GM21723 (cell line): Measurements from ENCODE around the gene F2RL3.
"Not testable (repeated sequence)": the region's sequence is repeated elsewhere in the genome, so short reads cannot be mapped to it uniquely, and the experiment has no call there.

Experiments
- ATAC-seq: cut with Tn5 transposase; IDR thresholded peaks from one replicate; pipeline ENCODE4 v1.9.1; 2021; ENCODE audit warnings: mild to moderate bottlenecking, moderate library complexity; ENCODE audit not compliant: unreplicated experiment

The F2RL3 gene

GRCh38 chr19:16919496-16919895, 30.7 kb downstream of the F2RL3 start:
- no peak for ATAC-seq

- no peak for ATAC-seq
These were observed 32.2 kb downstream of the F2RL3 start for GRCh38 chr19:16920816-16921529.

- no peak for ATAC-seq
These were observed 33.2 kb downstream of the F2RL3 start for GRCh38 chr19:16921766-16922591.

GRCh38 chr19:16922592-16922934, 33.8 kb downstream of the F2RL3 start:
- ATAC-seq = no peak

- no peak for ATAC-seq
These were observed 34.1 kb downstream of the F2RL3 start for GRCh38 chr19:16922949-16923348.

- no peak for ATAC-seq
These were observed 39.1 kb downstream of the F2RL3 start for GRCh38 chr19:16927883-16928282.

- ATAC-seq = no peak
These were observed 39.6 kb downstream of the F2RL3 start for GRCh38 chr19:16928351-16928750.

GRCh38 chr19:16928916-16929315, 40.1 kb downstream of the F2RL3 start:
- ATAC-seq = no peak

GRCh38 chr19:16930753-16931152, 42.0 kb downstream of the F2RL3 start:
- ATAC-seq = no peak

GRCh38 chr19:16931306-16931705, 42.5 kb downstream of the F2RL3 start:
- no peak for ATAC-seq

- no peak for ATAC-seq
These were observed 45.7 kb downstream of the F2RL3 start for GRCh38 chr19:16934489-16934888.

- ATAC-seq = no peak
These were observed 48.1 kb downstream of the F2RL3 start for GRCh38 chr19:16936901-16937300.

GRCh38 chr19:16937796-16938195, 49.0 kb downstream of the F2RL3 start:
- not testable (repeated sequence) for ATAC-seq

- ATAC-seq = no peak
These were observed 49.4 kb downstream of the F2RL3 start for GRCh38 chr19:16938211-16938610.

- not testable (repeated sequence) for ATAC-seq
These were observed 51.3 kb downstream of the F2RL3 start for GRCh38 chr19:16940063-16940462.

GRCh38 chr19:16940626-16941025, 51.8 kb downstream of the F2RL3 start:
- no peak for ATAC-seq
